Mucosa of descending colon (tissue), 3 donors: ENCODE results near the gene FLRT1. TPM values are rescaled to one million over a fixed set of nuclear protein-coding genes. Genes with fewer than 3 reads are reported as not detected.

Source experiments
- ATAC-seq: fragments of 200-7000 bp; cut with Tn5 transposase; one replicate; pipeline ENCODE4 v1.9.1; 2020; ENCODE audit warnings: mild to moderate bottlenecking, moderate library complexity
- DNase-seq, 3 donors: peaks; one replicate each; pipeline ENCODE4 v3.0.0-alpha.2; 2020
- H3K36me3 ChIP-seq: fragments of 200-600 bp; one replicate; pipeline ENCODE4 v1.8.0; 2021; ENCODE audit warnings: low read depth, mild to moderate bottlenecking
- H3K4me1 ChIP-seq: fragments of 200-600 bp; one replicate; pipeline ENCODE4 v1.8.0; 2021; ENCODE audit warnings: low read depth, mild to moderate bottlenecking
- H3K4me3 ChIP-seq: fragments of 200-600 bp; one replicate; pipeline ENCODE4 v1.8.0; 2021; ENCODE audit warnings: mild to moderate bottlenecking
- H3K9me3 ChIP-seq: fragments of 200-600 bp; one replicate; pipeline ENCODE4 v1.8.0; 2021; ENCODE audit warnings: mild to moderate bottlenecking
- CTCF ChIP-seq: fragments of 200-600 bp; IDR thresholded peaks from one replicate; pipeline ENCODE4 v1.8.0; 2022; ENCODE audit warnings: antibody characterized with exemption, mild to moderate bottlenecking
- intact Hi-C, 2 donors: fragments of 100-400 bp; cut with DNase I in 1 of 2; cut with micrococcal nuclease in 1 of 2; formaldehyde crosslinking; loops; one replicate each; pipeline versions ENCODE4 v1.11.0 to v1.11.1; 2022; cut with DNase I, micrococcal nuclease
- total RNA-seq, 3 donors: library from RNA; stranded (reverse); fragmentation: NEBNext Ultra II Directional in 2 of 3; extraction: Animal tissue kit (Norgen Biotek cat#: 25700) in 2 of 3; gene quantifications; one replicate each; pipeline versions ENCODE4 v1.2.1 to v1.2.4, GENCODE V29; 2021 to 2023
- donor health status: DM: no; HTN: no; CAD: no; lungs with moderate emphysema.
- donor health status: DM: no; HTN: no; CAD: no.
- donor health status: DM: no; HTN: yes; CAD: no.

The FLRT1 gene
- total RNA-seq, 3 donors from 2014 or later, result 0.31 to 8.9 (median 0.38) TPM

GRCh38 chr11:64056861-64057260 is 21.1 kb downstream of the FLRT1 start:
- Histone ChIP-seq H3K9me3 (no peaks in the 10 kb centered on the region), H3K4me3 (no peak overlapping the region), H3K4me1 (no peaks in the 10 kb centered on the region), H3K36me3 (no peaks in the 10 kb centered on the region)
- DNase-seq (no peak), ATAC-seq (no peak)
- intact Hi-C loops, result no loop called here
- TF ChIP-seq CTCF, result no peak

- H3K36me3 ChIP-seq, result no peaks in the 10 kb centered on the region
- H3K4me1 ChIP-seq, result no peaks in the 10 kb centered on the region
- TF ChIP-seq CTCF, result no peak
- intact Hi-C loops, result no loop called here
- no peak overlapping the region for H3K4me3 ChIP-seq
- no peaks in the 10 kb centered on the region for H3K9me3 ChIP-seq
- ATAC-seq, result no peak
- no peak for DNase-seq
Measured at GRCh38 chr11:64057890-64058289, 22.2 kb downstream of the FLRT1 start.

GRCh38 chr11:64058494-64058893 is 22.8 kb downstream of the FLRT1 start:
- DNase-seq (no peak), ATAC-seq (no peak)
- Histone ChIP-seq H3K4me1 (no peaks in the 10 kb centered on the region), H3K9me3 (no peaks in the 10 kb centered on the region), H3K4me3 (no peak overlapping the region), H3K36me3 (no peaks in the 10 kb centered on the region)
- TF ChIP-seq CTCF, result no peak
- intact Hi-C loops, result no loop called here

GRCh38 chr11:64059339-64060140 is 23.8 kb downstream of the FLRT1 start:
- DNase-seq (no peak), ATAC-seq (no peak)
- TF ChIP-seq CTCF, result no peak
- no peaks in the 10 kb centered on the region for H3K4me1 ChIP-seq
- intact Hi-C loops, result no loop called here
- H3K4me3 ChIP-seq, result no peak overlapping the region
- no peaks in the 10 kb centered on the region for H3K36me3 ChIP-seq
- H3K9me3 ChIP-seq, result no peaks in the 10 kb centered on the region

- no peak overlapping the region for H3K4me3 ChIP-seq
- intact Hi-C loops, result no loop called here
- ATAC-seq (no peak), DNase-seq (no peak)
- H3K9me3 ChIP-seq, result no peaks in the 10 kb centered on the region
- no peak for TF ChIP-seq CTCF
- no peaks in the 10 kb centered on the region for H3K4me1 ChIP-seq
- H3K36me3 ChIP-seq, result no peaks in the 10 kb centered on the region
Measured at GRCh38 chr11:64060263-64060860, 24.6 kb downstream of the FLRT1 start.
